HG03108 (cell line): ENCODE data around the gene RP9.

Experiments
- ATAC-seq: cut with Tn5 transposase; IDR thresholded peaks from one replicate; pipeline ENCODE4 v1.9.1; 2021; ENCODE audit warnings: moderate library complexity; ENCODE audit not compliant: unreplicated experiment

The RP9 gene

DNA sequence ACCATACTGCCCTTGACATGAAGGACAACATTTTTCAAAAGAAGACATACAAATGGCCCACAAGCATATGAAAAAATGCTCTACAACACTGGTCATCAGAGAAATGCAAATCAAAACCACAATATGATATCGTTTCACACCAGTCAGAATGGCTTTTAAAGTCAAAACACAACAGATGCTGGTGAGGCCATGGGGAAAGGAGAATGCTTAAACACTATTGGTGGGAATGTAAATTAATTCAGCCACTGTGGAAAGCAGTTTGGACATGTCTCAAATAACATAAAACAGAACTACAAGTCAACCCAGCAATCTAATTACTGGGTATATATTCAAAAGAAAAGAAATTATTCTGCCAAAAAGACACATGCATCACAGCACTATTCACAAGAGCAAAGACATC, 42.4 kb downstream of the RP9 start:
- ATAC-seq: no peak

DNA sequence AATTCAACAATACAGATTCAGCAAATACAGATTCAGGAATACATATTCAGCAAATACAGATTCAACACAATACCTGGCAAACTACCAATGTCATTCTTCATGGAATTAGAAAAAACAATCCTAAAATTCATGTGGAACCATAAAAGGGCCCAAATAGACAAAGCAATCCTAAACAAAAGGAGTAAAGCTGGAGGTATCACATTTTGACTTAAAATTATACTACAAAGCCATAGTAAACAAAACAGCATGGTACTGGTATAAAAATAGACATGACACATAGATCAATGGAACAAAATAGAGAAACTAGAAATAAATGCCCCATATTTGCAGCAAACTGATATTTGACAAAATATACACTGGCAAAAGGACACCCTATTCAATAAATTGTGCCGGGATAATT, 43.2 kb downstream of the RP9 start:
- no peak for ATAC-seq

DNA sequence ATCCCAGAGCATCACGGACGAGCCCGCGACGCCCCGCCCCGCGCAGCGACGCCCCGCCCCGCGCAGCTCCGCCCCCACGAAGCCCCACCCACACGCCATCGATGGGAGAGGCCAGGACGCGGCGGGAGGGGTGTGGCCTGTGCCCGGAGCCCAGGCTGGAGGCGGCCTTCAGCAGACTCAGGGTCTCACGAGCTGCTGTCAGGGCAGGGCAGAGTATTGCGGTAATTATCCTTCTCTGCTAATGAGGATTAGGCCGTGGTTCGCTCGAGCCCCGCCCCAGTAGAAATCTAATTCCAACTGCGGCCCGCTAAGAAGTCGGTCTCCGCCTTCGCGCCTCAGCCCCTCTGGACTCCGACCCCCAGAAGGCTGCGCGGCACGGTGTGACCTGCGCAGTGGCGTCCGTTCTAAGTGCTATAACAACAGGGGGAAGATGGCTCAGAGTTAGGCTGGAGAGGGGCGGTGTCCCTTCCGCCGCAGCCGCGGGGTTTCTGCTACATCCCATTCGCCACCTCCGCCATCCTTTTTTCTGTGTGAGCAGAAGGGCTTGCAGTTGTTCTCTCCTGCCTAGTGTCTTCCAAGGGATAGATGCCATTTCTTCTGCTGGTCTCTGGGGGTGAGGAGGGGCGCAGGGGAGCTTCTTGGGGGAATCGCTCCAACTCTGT, 46.3 kb downstream of the RP9 start:
- peak; percentile 92 for ATAC-seq

DNA sequence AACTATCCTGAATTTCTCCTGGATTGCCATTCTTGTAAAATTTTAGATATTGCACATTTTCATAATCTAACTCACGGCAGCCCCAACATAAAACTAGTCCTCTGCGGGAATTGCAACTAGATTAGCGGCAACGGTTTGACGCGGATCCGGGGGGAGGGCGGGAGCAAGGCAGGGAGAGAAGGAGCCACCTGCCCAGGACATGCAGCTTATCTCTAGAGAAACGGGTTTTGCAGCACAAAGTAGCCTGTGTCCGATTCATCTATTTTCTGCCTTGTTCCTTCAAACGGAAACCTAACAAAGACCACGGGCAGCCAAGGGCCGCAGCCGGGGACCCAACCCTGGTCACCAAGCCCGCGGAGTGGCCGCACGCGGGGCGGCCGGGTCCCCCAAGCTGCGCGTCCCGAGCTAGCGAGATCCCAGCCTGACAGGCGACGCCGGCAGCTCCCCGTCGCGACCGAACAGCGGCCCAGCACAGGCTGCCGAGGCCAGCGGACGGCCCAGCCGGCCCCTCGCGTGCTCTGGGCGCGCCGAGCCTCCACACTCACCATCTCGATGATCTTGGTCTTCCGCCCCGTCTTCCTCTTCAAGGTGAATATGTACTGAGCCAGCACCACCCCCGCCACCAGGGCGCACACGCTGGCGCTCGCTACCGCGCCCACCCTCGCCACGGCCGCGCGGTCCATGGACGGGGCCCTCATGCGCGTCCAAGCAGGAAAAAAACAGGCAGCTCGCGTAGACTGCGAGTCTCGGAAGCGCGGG, 47.0 kb downstream of the RP9 start, which contains the start of gene NT5C3A:
Gene NT5C3A (minus strand): TSS at position 754 of the 759 bp plus-strand sequence. CDS start 71 bp downstream, at position 683.
- ATAC-seq: peak; percentile 3

DNA sequence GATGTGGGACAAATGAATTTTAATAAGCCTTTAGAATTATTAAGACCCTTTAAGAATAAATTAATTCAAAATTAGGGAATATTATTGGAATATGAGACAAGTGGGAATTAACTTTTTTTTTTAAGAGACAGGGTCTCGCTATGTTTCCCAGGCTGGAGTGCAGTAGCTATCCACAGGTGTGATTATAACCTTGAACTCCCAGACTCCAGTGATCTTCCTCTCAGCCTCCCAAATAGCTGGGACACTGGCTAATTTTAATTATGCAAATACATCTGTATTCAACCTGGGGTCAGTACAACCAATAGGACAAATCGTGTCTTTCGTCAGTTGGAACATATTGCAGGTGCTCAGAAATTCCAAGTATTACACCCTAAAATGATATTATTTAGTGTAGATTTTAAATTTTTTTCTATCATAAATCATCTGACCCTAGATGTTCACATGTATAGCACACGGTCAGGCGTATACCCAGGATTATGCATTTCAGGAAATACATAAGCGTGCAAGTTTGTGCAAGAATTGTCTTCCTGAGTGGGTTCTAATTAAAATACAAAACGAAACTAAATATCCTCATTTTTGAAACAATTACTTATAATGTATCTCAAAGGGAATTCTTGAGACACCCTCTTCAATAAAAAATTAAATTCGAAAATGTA, 47.8 kb downstream of the RP9 start:
- ATAC-seq: no peak

DNA sequence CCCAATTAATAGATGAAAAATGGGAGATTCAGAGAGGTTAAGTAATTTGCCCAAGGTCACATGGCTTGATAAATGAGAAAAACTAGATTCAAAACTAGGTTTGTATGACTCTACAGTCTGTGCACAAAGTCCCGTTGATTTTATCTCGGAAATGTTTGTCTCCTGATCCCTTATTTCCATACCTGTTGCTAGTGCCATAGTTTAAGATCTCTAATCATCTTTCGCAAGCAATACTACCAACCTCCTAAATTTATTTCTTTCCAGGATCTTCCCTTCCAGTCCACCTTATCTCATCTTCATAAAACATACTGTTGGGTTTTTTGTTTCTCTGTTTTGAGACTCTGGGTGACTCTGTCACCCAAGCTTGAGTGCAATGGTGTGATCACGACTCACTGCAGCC, 49.6 kb downstream of the RP9 start:
- no peak for ATAC-seq

DNA sequence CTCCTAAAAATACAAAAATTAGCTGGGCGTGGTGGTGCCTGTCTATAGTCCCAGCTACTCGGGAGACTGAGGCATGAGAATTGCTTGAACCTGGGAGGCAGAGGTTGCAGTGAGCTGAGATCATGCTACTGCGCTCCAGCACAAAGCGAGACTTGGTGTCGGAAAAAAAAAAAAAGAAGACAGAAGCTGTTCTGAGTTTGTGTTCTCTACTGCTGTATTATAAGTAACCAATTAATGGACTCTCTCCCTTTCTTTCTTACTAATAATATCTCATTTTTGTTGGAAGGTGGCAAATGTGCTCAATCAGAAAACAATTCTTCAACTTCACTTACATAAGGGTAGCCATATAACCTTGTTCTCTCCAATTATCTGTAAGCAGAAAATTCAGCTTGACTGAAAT, 54.0 kb downstream of the RP9 start:
- no peak for ATAC-seq

DNA sequence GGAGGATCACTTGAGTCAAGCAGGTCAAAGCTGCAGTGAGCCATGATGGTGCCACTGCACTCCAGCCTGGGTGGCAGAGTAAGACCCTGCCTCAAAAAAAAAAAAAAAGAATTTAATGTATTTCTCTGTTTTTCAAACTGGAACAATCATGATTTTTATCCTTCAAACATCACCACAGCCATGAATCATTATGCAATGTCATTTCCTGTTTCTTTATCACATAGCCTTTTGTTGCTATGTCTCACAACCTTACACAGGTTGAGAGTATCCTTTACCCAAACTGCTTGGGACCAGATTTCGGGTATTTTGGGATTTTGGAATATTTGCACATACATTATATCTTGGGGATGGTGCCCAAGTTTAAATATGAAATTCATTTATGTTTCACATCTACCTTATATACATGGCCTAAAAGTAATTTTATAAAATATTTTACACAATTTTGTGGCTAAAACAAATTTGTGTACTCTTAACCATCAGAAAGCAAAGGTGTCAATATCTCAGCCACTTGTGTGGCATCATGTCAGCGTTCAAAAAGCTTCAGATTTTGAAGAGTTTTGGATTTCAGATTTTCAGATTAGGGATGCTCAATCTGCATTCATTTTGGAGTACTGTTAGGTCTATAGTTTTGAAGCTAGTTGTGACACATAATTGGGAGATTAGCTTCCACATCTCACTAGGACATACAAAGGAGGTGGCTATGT, 54.8 kb downstream of the RP9 start:
- no peak for ATAC-seq

DNA sequence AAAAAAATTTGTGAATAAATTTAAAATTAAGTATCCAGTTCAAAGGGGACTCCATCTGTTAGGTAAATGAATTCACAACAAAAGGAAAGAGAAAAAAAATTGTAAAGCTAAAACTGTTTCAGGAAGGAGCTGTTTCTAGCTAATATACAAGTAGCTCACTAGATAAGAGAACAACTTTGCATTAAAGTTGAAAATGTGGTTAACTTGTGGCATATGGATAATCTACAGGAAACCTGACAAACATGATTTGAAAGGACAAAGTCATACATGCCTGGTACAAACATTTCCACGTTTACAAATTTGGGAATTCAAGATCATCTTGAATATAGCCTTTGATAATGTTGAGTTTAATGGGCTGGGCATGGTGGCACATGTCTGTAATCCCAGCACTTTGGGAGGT, 55.5 kb downstream of the RP9 start:
- no peak for ATAC-seq

DNA sequence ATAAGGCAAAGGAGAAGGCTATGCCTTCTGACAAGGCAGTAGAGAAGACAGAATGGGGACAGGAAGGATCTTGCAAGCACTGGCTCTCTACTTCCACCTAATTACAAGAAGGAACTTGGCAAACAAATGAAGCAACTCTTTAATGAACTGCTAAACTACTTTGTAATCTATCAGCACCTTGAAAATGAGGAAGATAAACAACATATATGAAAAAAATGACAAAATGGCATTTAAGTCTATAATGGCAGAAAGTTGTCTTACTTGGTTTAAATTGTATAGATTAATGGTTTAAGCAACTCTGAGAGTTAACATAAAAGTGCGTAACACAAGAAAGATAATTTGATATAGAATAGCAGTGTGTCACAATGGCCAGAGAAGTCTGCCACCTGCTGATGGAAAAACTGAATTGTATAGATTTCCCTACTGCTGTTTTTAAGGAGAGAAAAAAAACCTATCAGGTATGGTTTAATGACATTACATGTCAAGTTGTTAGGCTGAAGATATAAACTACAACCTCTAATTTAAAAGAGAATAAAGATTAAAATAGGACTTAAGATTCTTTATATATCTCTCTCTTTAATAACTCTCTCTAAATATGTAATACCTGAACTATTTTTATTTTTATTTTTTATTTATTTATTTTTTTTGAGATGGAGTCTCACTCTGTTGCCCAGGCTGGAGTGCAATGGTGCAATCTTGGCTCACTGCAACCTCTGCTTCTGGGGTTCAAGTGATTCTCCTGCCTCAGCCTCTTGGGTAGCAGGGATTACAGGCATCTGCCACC, 58.5 kb downstream of the RP9 start:
- peak; percentile 49 for ATAC-seq

DNA sequence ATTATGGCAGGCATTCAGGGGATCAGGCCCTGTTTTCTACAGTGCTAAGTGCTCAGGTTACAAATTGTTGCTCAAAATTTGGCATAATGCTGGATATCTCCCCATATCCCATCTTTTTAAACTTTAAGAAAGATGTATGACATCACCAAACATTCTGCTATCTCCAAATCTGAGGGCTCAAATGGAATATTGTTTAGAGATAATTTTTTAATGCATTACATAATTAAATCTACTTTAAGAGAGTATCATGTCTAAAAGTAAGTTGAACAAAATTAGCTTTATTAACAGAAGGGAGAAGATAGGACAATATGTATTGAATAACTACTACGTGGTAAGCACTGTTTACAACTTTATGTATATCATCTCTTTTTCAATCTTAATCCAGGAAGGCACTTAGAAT, 60.5 kb downstream of the RP9 start:
- no peak for ATAC-seq

DNA sequence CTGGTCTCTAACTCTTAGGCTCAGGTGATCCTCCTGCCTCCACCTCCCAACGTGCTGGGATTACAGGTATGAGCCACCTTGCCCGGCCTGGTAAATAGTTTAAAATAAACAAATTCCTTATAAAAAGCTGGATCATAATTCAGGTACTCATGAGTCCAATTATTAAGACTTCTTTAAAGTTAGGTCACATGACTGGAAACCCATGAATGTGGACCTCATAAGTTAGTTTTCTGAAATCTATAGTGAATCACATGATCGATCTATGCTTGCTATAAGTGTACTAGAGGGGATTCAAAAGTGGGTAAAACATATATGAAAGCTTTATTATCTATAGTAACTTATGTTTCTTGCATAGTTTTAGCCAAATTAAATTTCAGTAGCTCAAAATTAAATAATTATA, 60.9 kb downstream of the RP9 start:
- ATAC-seq: no peak

DNA sequence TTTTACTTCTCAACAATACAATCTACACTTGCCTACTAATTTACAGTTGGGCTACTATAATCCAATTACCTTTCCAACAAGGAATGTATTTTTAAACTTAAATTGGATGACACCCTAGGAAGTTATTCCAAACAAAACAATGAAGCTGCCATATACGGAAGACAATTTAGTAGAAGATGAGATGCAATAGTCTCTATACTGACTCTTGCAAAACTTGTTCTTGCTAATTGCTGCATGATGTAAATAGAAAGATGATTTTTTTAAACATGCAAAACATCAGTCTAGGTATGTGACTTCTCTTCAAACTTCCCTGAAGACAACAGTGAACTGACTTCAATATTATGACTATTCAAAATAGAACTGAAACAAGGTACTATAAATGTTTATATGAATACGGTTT, 64.2 kb downstream of the RP9 start:
- no peak for ATAC-seq
